SK-N-SH treated with all-trans-retinoic acid at 6 μM for 48 hours (cell line): ENCODE results near the gene FTCD.
A peak's percentile ranks its signal among the peaks of the same experiment; 100 is the strongest.
"Not testable (repeated sequence)": the region's sequence is repeated elsewhere in the genome, so short reads cannot be mapped to it uniquely, and the experiment has no call there.

Source experiments
- ATAC-seq: fragments of 200-7000 bp; cut with Tn5 transposase; 3 replicates; pipeline ENCODE4 v1.9.1; 2020; ENCODE audit warnings: mild to moderate bottlenecking, moderate library complexity
- ARNTL ChIP-seq: fragments of 450-650 bp; formaldehyde crosslinking; IDR thresholded peaks from 2 replicates; pipeline ENCODE4 v1.5.0; 2020; ENCODE audit warnings: low read depth, mild to moderate bottlenecking, moderate library complexity, borderline replicate concordance
- BACH2 ChIP-seq: fragments of 250-450 bp; sonication (Bioruptor Pico); IDR thresholded peaks from 2 replicates; pipeline ENCODE4 v1.9.0; 2021; ENCODE audit warnings: mild to moderate bottlenecking, borderline replicate concordance
- CSDC2 ChIP-seq: fragments of 250-450 bp; sonication (Bioruptor Pico); IDR thresholded peaks from 2 replicates; pipeline ENCODE4 v1.5.0; 2020; ENCODE audit warnings: mild to moderate bottlenecking, moderate library complexity
- ESRRG ChIP-seq: fragments of 250-450 bp; sonication (Bioruptor Pico); IDR thresholded peaks from 2 replicates; pipeline ENCODE4 v1.6.1; 2021; ENCODE audit warnings: mild to moderate bottlenecking
- ISL1 ChIP-seq: fragments of 250-450 bp; sonication (Bioruptor Pico); IDR thresholded peaks from 2 replicates; pipeline ENCODE4 v2.1.2; 2022; ENCODE audit warnings: mild to moderate bottlenecking, moderate library complexity
- OSR1 ChIP-seq: fragments of 250-450 bp; sonication (Bioruptor Pico); IDR thresholded peaks from 2 replicates; pipeline ENCODE4 v1.8.0; 2022; ENCODE audit warnings: moderate library complexity, mild to moderate bottlenecking, inconsistent platforms
- PPARA ChIP-seq: fragments of 250-450 bp; sonication (Bioruptor Pico); IDR thresholded peaks from 2 replicates; pipeline ENCODE4 v1.5.0; 2020; ENCODE audit warnings: mild to moderate bottlenecking, borderline replicate concordance
- TCF4 ChIP-seq: fragments of 250-450 bp; sonication (Bioruptor Pico); IDR thresholded peaks from 2 replicates; pipeline ENCODE4 v1.8.0; 2021; ENCODE audit warnings: mild to moderate bottlenecking, moderate library complexity, borderline replicate concordance
- TOX ChIP-seq: fragments of 250-450 bp; sonication (Bioruptor Pico); IDR thresholded peaks from 2 replicates; pipeline ENCODE4 v1.8.0; 2021; ENCODE audit warnings: mild to moderate bottlenecking, moderate library complexity, borderline replicate concordance
- ZC3H10 ChIP-seq: fragments of 250-450 bp; sonication (Bioruptor Pico); IDR thresholded peaks from 2 replicates; pipeline ENCODE4 v1.5.1; 2021; ENCODE audit warnings: mild to moderate bottlenecking, moderate library complexity
- ZFP30 ChIP-seq: fragments of 450-650 bp; formaldehyde crosslinking; IDR thresholded peaks from 2 replicates; pipeline ENCODE4 v1.5.0; 2022; ENCODE audit warnings: mild to moderate bottlenecking, moderate library complexity
- ZNF70 ChIP-seq: fragments of 450-650 bp; formaldehyde crosslinking; IDR thresholded peaks from 2 replicates; pipeline ENCODE4 v1.5.0; 2020; ENCODE audit warnings: mild to moderate bottlenecking, moderate library complexity
- ZNF8 ChIP-seq: fragments of 450-650 bp; formaldehyde crosslinking; IDR thresholded peaks from 2 replicates; pipeline ENCODE4 v1.5.0; 2020; ENCODE audit warnings: mild to moderate bottlenecking, moderate library complexity
- TF ChIP-seq, protein P1 (sequence below): fragments of 250-450 bp; sonication (Bioruptor Pico); IDR thresholded peaks from 2 replicates; pipeline ENCODE4 v1.8.0; 2021; ENCODE audit warnings: low read depth, mild to moderate bottlenecking, moderate library complexity, borderline replicate concordance
- TF ChIP-seq, protein P2 (sequence below): fragments of 250-450 bp; sonication (Bioruptor Pico); IDR thresholded peaks from 2 replicates; pipeline ENCODE4 v1.5.1; 2020; ENCODE audit warnings: low read depth, mild to moderate bottlenecking, moderate library complexity
- TF ChIP-seq, protein P3 (sequence below): fragments of 250-450 bp; sonication (Bioruptor Pico); IDR thresholded peaks from 2 replicates; pipeline ENCODE4 v1.5.0; 2020; ENCODE audit warnings: mild to moderate bottlenecking, moderate library complexity
- TF ChIP-seq, protein P4 (sequence below): fragments of 250-450 bp; sonication (Bioruptor Pico); IDR thresholded peaks from 2 replicates; pipeline ENCODE4 v1.5.1; 2021; ENCODE audit warnings: mild to moderate bottlenecking, moderate library complexity
- TF ChIP-seq, protein P5 (sequence below): fragments of 250-450 bp; sonication (Bioruptor Pico); IDR thresholded peaks from 2 replicates; pipeline ENCODE4 v1.8.0; 2020; ENCODE audit warnings: mild to moderate bottlenecking, moderate library complexity, borderline replicate concordance

Gene FTCD

DNA sequence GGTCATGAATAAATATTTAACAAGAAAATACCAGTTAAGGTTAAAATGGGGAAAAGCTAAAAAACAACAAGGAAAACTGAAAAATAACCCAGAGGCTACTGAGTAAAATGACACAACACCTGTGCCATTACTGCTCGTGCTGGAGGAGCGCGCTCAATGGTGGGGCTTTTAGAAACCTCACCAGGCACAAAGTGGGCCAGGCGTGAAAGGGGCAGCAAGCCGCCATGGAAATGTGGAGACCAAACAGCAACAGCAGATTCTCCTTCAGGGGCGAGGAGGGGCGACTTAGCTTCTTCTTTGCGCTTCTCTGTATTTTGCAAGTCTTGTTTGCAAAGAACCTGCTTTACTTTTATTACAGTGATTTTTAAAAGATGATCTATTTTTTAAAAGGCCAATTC lies 47.8 kb upstream of the FTCD start:
- TF ChIP-seq ESRRG (CRISPR knock-in tag) (no peak), ZNF70 (CRISPR knock-in tag) (no peak), CSDC2 (CRISPR knock-in tag) (no peak), TCF4 (no peak), OSR1 (CRISPR knock-in tag) (no peak), PPARA (CRISPR knock-in tag) (no peak), ZNF8 (CRISPR knock-in tag) (no peak), ISL1 (CRISPR knock-in tag) (no peak), ARNTL (CRISPR knock-in tag) (no peak), ZC3H10 (no peak)
- TF ChIP-seq, protein P1, sequence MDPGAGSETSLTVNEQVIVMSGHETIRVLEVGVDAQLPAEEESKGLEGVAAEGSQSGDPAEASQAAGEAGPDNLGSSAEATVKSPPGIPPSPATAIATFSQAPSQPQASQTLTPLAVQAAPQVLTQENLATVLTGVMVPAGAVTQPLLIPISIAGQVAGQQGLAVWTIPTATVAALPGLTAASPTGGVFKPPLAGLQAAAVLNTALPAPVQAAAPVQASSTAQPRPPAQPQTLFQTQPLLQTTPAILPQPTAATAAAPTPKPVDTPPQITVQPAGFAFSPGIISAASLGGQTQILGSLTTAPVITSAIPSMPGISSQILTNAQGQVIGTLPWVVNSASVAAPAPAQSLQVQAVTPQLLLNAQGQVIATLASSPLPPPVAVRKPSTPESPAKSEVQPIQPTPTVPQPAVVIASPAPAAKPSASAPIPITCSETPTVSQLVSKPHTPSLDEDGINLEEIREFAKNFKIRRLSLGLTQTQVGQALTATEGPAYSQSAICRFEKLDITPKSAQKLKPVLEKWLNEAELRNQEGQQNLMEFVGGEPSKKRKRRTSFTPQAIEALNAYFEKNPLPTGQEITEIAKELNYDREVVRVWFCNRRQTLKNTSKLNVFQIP (CRISPR knock-in tag): no peak
- TF ChIP-seq, protein P2, sequence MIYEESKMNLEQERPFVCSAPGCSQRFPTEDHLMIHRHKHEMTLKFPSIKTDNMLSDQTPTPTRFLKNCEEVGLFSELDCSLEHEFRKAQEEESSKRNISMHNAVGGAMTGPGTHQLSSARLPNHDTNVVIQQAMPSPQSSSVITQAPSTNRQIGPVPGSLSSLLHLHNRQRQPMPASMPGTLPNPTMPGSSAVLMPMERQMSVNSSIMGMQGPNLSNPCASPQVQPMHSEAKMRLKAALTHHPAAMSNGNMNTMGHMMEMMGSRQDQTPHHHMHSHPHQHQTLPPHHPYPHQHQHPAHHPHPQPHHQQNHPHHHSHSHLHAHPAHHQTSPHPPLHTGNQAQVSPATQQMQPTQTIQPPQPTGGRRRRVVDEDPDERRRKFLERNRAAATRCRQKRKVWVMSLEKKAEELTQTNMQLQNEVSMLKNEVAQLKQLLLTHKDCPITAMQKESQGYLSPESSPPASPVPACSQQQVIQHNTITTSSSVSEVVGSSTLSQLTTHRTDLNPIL: no peak
- TF ChIP-seq, protein P3, sequence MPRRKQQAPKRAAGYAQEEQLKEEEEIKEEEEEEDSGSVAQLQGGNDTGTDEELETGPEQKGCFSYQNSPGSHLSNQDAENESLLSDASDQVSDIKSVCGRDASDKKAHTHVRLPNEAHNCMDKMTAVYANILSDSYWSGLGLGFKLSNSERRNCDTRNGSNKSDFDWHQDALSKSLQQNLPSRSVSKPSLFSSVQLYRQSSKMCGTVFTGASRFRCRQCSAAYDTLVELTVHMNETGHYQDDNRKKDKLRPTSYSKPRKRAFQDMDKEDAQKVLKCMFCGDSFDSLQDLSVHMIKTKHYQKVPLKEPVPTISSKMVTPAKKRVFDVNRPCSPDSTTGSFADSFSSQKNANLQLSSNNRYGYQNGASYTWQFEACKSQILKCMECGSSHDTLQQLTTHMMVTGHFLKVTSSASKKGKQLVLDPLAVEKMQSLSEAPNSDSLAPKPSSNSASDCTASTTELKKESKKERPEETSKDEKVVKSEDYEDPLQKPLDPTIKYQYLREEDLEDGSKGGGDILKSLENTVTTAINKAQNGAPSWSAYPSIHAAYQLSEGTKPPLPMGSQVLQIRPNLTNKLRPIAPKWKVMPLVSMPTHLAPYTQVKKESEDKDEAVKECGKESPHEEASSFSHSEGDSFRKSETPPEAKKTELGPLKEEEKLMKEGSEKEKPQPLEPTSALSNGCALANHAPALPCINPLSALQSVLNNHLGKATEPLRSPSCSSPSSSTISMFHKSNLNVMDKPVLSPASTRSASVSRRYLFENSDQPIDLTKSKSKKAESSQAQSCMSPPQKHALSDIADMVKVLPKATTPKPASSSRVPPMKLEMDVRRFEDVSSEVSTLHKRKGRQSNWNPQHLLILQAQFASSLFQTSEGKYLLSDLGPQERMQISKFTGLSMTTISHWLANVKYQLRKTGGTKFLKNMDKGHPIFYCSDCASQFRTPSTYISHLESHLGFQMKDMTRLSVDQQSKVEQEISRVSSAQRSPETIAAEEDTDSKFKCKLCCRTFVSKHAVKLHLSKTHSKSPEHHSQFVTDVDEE (CRISPR knock-in tag): no peak
- TF ChIP-seq, protein P4, sequence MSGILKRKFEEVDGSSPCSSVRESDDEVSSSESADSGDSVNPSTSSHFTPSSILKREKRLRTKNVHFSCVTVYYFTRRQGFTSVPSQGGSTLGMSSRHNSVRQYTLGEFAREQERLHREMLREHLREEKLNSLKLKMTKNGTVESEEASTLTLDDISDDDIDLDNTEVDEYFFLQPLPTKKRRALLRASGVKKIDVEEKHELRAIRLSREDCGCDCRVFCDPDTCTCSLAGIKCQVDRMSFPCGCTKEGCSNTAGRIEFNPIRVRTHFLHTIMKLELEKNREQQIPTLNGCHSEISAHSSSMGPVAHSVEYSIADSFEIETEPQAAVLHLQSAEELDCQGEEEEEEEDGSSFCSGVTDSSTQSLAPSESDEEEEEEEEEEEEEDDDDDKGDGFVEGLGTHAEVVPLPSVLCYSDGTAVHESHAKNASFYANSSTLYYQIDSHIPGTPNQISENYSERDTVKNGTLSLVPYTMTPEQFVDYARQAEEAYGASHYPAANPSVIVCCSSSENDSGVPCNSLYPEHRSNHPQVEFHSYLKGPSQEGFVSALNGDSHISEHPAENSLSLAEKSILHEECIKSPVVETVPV (CRISPR knock-in tag): no peak
- ATAC-seq: no peak

DNA sequence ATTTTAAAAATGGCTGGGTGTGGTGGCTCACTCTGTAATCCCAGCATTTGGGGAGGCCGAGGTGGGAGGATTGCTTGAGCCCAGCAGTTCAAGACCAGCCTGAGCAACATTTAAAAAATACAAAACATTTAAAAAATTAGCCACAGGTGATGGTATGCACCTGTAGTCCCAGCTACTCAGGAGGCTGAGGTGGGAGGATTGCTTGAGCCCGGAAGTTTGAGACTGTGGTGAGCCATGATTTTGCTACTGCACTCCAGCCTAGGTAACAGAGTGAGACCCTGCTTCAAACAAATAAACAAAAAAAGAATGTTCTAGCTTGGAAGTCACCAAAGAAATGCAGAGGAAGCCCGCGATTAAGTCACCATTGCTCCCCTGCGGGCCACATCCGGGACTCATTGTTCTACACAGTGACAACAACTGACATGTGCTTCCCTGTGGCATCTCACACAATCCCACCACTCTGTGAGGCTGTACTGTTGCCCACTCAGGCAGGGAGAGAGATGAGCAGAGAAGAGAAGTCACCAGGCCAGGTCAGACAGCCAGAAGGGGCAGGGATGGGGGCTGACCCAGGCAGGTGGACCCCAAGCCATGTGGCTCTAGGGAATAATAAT lies 47.3 kb upstream of the FTCD start:
- TF ChIP-seq TCF4: no peak
- no peak for TF ChIP-seq BACH2 (CRISPR knock-in tag)
- TF ChIP-seq ISL1 (CRISPR knock-in tag): no peak
- TF ChIP-seq TOX: no peak

DNA sequence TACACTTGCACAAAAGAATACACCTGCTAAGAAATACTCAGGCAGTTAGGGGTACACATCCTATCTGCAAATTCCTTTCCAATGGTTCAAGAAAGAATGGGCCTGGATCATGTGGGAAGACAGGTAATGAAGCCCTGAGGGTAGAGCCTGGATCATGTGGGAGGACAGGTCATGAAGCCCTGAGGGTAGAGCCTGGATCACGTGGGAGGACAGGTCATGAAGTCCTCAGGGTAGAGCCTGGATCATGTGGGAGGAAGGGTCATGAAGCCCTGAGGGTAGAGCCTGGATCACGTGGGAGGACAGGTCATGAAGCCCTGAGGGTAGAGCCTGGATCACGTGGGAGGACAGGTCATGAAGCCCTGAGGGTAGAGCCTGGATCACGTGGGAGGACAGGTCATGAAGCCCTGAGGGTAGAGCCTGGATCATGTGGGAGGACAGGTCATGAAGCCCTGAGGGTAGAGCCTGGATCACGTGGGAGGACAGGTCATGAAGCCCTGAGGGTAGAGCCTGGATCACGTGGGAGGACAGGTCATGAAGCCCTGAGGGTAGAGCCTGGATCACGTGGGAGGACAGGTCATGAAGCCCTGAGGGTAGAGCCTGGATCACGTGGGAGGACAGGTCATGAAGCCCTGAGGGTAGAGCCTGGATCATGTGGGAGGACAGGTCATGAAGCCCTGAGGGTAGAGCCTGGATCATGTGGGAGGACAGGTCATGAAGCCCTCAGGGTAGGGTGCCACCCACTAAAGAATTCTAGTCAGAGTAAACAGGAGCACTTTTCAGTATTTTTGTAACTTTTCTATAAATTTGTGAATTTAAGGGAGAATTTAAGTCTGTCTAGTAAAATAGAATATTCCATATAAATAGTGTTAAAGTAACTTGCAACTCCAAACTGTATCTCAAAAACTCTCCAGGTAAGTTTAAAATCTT lies 45.8 kb upstream of the FTCD start:
- not testable (repeated sequence) for ATAC-seq

More for the DNA sequence above, 47.3 kb upstream of the FTCD start:
- ATAC-seq: no peak

DNA sequence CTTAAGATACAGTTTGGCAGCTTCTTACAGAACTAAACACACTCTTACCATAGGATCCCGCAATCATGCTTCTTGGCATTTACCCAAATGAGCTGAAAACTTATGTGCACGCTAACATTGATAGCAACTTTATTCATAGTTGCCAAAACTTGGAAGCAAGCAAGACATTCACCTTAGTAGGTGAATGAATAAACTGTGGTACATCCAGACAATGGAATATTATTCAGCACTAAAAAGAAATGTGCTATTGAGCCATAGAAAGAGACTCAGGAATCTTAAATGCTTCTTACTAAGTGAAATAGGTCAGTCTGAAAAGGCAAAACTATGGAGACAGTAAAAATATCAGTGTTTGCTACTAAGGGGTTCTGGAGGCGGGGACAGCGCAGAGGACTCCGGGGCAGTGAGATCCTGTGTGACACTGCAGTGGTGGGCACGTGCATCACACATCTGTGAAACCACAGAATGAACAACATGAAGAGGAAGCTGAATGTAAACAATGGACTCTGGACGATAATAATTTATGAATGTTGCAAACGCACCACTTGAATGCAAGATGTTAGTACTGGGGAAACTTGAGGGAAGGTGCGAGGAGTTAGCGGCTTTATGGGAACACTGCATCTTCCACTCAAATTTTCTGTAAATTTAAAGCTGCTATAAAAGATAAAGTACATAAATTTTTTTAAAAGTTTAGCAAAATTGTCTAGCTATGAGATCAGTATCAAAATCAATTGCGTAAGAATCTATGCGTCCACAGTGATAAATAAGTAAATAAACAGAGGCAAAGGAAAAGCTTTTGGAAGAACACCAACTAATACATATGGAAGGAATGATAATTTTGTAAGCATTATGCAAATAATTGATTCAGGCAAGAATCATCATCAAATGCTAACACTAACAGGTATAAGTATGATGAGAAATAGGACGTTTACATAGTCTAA lies 44.3 kb upstream of the FTCD start:
- no peak for ATAC-seq

DNA sequence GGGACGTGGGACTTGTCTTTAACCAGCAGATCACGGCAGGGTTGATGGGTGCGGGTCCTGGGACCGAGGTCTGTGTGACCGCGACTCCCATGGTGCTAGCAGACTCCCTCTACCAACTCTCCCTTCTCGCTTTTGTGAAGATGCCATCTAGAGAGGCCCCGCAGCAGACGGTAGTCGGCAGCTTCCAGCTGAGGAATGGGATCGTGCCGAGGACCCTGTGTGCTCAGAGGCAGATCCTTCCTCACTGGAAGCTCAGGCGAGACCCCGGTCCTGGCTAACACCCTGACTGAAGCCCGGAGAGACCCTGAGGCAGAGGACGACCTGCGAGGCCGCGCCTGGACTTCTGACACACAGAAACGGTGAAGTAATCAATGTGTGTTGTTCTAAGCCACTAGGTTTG lies 41.4 kb upstream of the FTCD start:
- TF ChIP-seq BACH2 (CRISPR knock-in tag) (no peak), TCF4 (no peak), ZNF8 (CRISPR knock-in tag) (no peak)
- TF ChIP-seq, protein P3 (CRISPR knock-in tag): no peak
- TF ChIP-seq, protein P5, sequence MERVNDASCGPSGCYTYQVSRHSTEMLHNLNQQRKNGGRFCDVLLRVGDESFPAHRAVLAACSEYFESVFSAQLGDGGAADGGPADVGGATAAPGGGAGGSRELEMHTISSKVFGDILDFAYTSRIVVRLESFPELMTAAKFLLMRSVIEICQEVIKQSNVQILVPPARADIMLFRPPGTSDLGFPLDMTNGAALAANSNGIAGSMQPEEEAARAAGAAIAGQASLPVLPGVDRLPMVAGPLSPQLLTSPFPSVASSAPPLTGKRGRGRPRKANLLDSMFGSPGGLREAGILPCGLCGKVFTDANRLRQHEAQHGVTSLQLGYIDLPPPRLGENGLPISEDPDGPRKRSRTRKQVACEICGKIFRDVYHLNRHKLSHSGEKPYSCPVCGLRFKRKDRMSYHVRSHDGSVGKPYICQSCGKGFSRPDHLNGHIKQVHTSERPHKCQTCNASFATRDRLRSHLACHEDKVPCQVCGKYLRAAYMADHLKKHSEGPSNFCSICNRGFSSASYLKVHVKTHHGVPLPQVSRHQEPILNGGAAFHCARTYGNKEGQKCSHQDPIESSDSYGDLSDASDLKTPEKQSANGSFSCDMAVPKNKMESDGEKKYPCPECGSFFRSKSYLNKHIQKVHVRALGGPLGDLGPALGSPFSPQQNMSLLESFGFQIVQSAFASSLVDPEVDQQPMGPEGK (CRISPR knock-in tag): no peak
- ATAC-seq: no peak

More for the DNA sequence above, 44.3 kb upstream of the FTCD start:
- TF ChIP-seq ZFP30 (CRISPR knock-in tag) (no peak), ZNF8 (CRISPR knock-in tag) (peak; percentile 91)
